DND-41 (cell line): ENCODE data around the gene AKIRIN2.

Source experiments
- ATAC-seq: fragments of 200-7000 bp; cut with Tn5 transposase; 3 replicates; pipeline ENCODE4 v1.9.1; 2021; ENCODE audit warnings: low read depth; ENCODE audit not compliant: insufficient read depth
- DNase-seq: peaks from one replicate; pipeline ENCODE4 v3.0.0-alpha.2; 2020
- H2AFZ ChIP-seq: 2 replicates; pipeline ENCODE4 v1.6.0; 2012; ENCODE audit warnings: low read depth, low read length
- H3K27ac ChIP-seq: 2 replicates; pipeline ENCODE4 v1.5.1; 2012; ENCODE audit warnings: low read length, inconsistent platforms
- H3K27me3 ChIP-seq: fragments of 200-600 bp; sonication (generic); 2 replicates; pipeline ENCODE4 v1.6.0; 2012; ENCODE audit warnings: low read length, mild to moderate bottlenecking, inconsistent platforms; ENCODE audit not compliant: insufficient read depth, poor library complexity
- H3K36me3 ChIP-seq: 2 replicates; pipeline ENCODE4 v1.5.1; 2012; ENCODE audit warnings: low read length, inconsistent platforms; ENCODE audit not compliant: insufficient read depth
- H3K4me1 ChIP-seq: 2 replicates; pipeline ENCODE4 v1.5.1; 2012; ENCODE audit warnings: mild to moderate bottlenecking, low read length; ENCODE audit not compliant: insufficient read depth
- H3K4me2 ChIP-seq: 2 replicates; pipeline ENCODE4 v1.6.0; 2012; ENCODE audit warnings: mild to moderate bottlenecking, moderate library complexity, low read length, inconsistent platforms; ENCODE audit not compliant: insufficient read depth
- H3K4me3 ChIP-seq, 2 experiments: fragments of 200-600 bp in 1 of 2; shearing (Covaris generic) in 1 of 2; 2 replicates each; pipeline ENCODE4 v1.5.1; 2012 to 2016; ENCODE audit warnings: inconsistent platforms in 2 of 2, low read length in 2 of 2, mild to moderate bottlenecking in 2 of 2, low read depth in 1 of 2, moderate library complexity in 1 of 2
- H3K79me2 ChIP-seq: 2 replicates; pipeline ENCODE4 v1.6.0; 2012; ENCODE audit warnings: low read length, inconsistent platforms; ENCODE audit not compliant: insufficient read depth
- H3K9ac ChIP-seq: 2 replicates; pipeline ENCODE4 v1.6.0; 2012; ENCODE audit warnings: low read depth, mild to moderate bottlenecking, inconsistent platforms, low read length, moderate library complexity
- H3K9me3 ChIP-seq: 2 replicates; pipeline ENCODE4 v1.5.1; 2012; ENCODE audit warnings: low read length, moderate library complexity, mild to moderate bottlenecking, inconsistent platforms; ENCODE audit not compliant: insufficient read depth, severe bottlenecking
- H4K20me1 ChIP-seq: 2 replicates; pipeline ENCODE4 v1.6.0; 2012; ENCODE audit warnings: low read length; ENCODE audit not compliant: insufficient read depth
- CTCF ChIP-seq: IDR thresholded peaks from 2 replicates; pipeline ENCODE4 v1.5.1; 2012; ENCODE audit warnings: borderline replicate concordance, low read length, moderate library complexity, mild to moderate bottlenecking; ENCODE audit not compliant: poor library complexity, severe bottlenecking; ENCODE audit errors: extremely low read depth
- EZH2 ChIP-seq: IDR thresholded peaks from 3 replicates; pipeline ENCODE4 v1.6.1; 2012; ENCODE audit warnings: borderline replicate concordance, low read depth, mild to moderate bottlenecking, moderate library complexity, low read length, inconsistent platforms; ENCODE audit not compliant: severe bottlenecking

Gene AKIRIN2

GRCh38 chr6:87661503-87661902 is 40.5 kb downstream of the AKIRIN2 start:
- Histone ChIP-seq H3K4me1 (peaks cover 16% of the 10 kb centered on the region), H3K9ac (no peak overlapping the region), H4K20me1 (no peaks in the 10 kb centered on the region), H3K4me2 (no peak overlapping the region), H3K79me2 (no peaks in the 10 kb centered on the region), H3K36me3 (peaks cover 38% of the 10 kb centered on the region), H3K9me3 (no peaks in the 10 kb centered on the region), H3K27me3 (no peaks in the 10 kb centered on the region), H2AFZ (no peak overlapping the region), H3K4me3 (no peak overlapping the region), H3K27ac (no peak overlapping the region)
- no peak for ATAC-seq
- no peak for DNase-seq
- no peak for TF ChIP-seq CTCF
- no peak for TF ChIP-seq EZH2

- no peak for ATAC-seq
Observed at GRCh38 chr6:87661016-87661415, 41.0 kb downstream of the AKIRIN2 start.

GRCh38 chr6:87660226-87660911 is 41.7 kb downstream of the AKIRIN2 start:
- no peak overlapping the region for H3K4me2 ChIP-seq
- H3K79me2 ChIP-seq: no peaks in the 10 kb centered on the region
- ATAC-seq: no peak
- H3K27ac ChIP-seq: no peak overlapping the region
- H4K20me1 ChIP-seq: no peaks in the 10 kb centered on the region
- no peak for DNase-seq
- no peak overlapping the region for H3K9ac ChIP-seq
- H3K9me3 ChIP-seq: no peaks in the 10 kb centered on the region
- no peak for TF ChIP-seq CTCF
- no peak for TF ChIP-seq EZH2
- peaks cover 40% of the 10 kb centered on the region for H3K36me3 ChIP-seq
- H3K27me3 ChIP-seq: no peaks in the 10 kb centered on the region
- H2AFZ ChIP-seq: no peak overlapping the region
- no peak overlapping the region for H3K4me3 ChIP-seq
- peaks cover 27% of the 10 kb centered on the region for H3K4me1 ChIP-seq

More at GRCh38 chr6:87661016-87661415, 41.0 kb downstream of the AKIRIN2 start:
- H3K9me3 ChIP-seq: no peaks in the 10 kb centered on the region
- H3K4me1 ChIP-seq: peaks cover 21% of the 10 kb centered on the region
- H3K4me3 ChIP-seq: no peak overlapping the region
- no peak overlapping the region for H3K9ac ChIP-seq
- no peaks in the 10 kb centered on the region for H3K79me2 ChIP-seq
- no peak for DNase-seq
- TF ChIP-seq EZH2 (no peak), CTCF (no peak)
- no peak overlapping the region for H2AFZ ChIP-seq
- no peaks in the 10 kb centered on the region for H4K20me1 ChIP-seq
- no peaks in the 10 kb centered on the region for H3K27me3 ChIP-seq
- H3K36me3 ChIP-seq: peaks cover 38% of the 10 kb centered on the region
- H3K27ac ChIP-seq: no peak overlapping the region
- H3K4me2 ChIP-seq: no peak overlapping the region
